Measurements from ENCODE around the gene HECA. TPM values are rescaled to one million over a fixed set of nuclear protein-coding genes. Genes with fewer than 3 reads are reported as not detected.

The HECA gene
- total and polyA plus RNA-seq, 2 of the 4 experiments (the other 2 are of a cell fraction), result 3.1 to 4.3 TPM

DNA sequence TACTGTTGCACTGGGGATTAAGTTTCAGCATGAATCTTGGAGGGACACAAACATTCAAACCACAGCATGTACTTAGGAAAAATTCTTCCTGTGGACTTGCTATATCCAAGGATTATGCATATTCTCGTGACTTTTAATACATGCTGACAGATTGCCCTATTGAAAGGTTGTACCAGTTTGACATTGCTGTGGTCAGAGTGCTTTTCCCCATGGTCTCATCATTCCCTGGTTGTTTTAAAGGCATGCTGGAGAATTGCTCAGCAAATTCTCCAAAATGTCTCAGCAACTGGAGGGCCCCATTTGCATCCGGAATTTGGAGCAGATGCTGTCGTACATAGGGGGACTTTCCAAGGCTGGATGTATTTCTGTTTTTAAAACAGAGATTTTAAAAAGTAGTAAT, 7.4 kb downstream of the HECA start:
- Histone ChIP-seq H3K4me2 (ENCODE audit: low read depth, low read length) (no peak overlapping the region), H4K5ac (ENCODE audit: low read depth, low read length) (no peak overlapping the region), H3K23ac (ENCODE audit: low read depth, low read length) (no peak overlapping the region), H2BK15ac (ENCODE audit: low read depth, low read length) (no peak overlapping the region), H3K36me3 (ENCODE audit: control insufficient read depth, insufficient read depth, low read length) (no peaks in the 10 kb centered on the region), H2BK5ac (ENCODE audit: low read depth, low read length, poor library complexity, severe bottlenecking) (no peak overlapping the region), H2AFZ (replicated peaks; ENCODE audit: low read length, poor library complexity) (no peak overlapping the region), H2AK9ac (replicated peaks; ENCODE audit: low read depth, low read length, poor library complexity) (no peak overlapping the region), H3K9ac (ENCODE audit: low read depth, low read length) (no peak overlapping the region), H3K4me1 (ENCODE audit: control insufficient read depth, insufficient read depth, low read length) (no peaks in the 10 kb centered on the region), H3K4me3 (ENCODE audit: insufficient read depth, low read depth, low read length) (no peak overlapping the region), H3K4ac (ENCODE audit: low read depth, low read length) (no peak overlapping the region), H4K20me1 (ENCODE audit: insufficient read depth, low read length) (no peaks in the 10 kb centered on the region; the same call in 1 of the 2 replicates), H3K9me3 (ENCODE audit: control insufficient read depth, insufficient read depth, low read length) (no peaks in the 10 kb centered on the region), H2BK120ac (ENCODE audit: low read depth, low read length) (no peak overlapping the region), H3K9me1 (ENCODE audit: insufficient read depth, low read length) (no peaks in the 10 kb centered on the region), H4K91ac (ENCODE audit: insufficient read depth, low read depth, low read length) (no peak overlapping the region), H4K8ac (ENCODE audit: low read depth in 2 of 2, low read length in 2 of 2) (no peak overlapping the region), H3K56ac (ENCODE audit: extremely low read depth, insufficient read depth, low read length) (no peak overlapping the region), H3K14ac (replicated peaks; ENCODE audit: low read depth, low read length) (no peak overlapping the region), H3K27ac (ENCODE audit: insufficient read depth, low read length) (no peak overlapping the region), H2AK5ac (ENCODE audit: low read depth, low read length) (no peak overlapping the region), H3K18ac (ENCODE audit: low read depth, low read length) (no peak overlapping the region), H3K27me3 (ENCODE audit: control insufficient read depth, insufficient read depth, low read length) (no peaks in the 10 kb centered on the region), H2BK20ac (ENCODE audit: low read depth, low read length) (no peak overlapping the region), H3K79me1 (ENCODE audit: low read depth in 1 of 2, low read length in 2 of 2) (peaks cover 28 to 34% of the 10 kb centered on the region in 2 experiments)
- no TSS peak for BruUV-seq (replicated peaks)
- dilution Hi-C loops (cut with HindIII; ENCODE audit: low sequenced_read_pairs, unreplicated experiment), result no loop called here
- ChIA-PET CTCF (no interaction called here), POLR2A (ENCODE audit: unreplicated experiment) (no interaction called here)
- intact Hi-C loops (cut with micrococcal nuclease), result no loop called here
- in situ Hi-C loops (cut with MboI; ENCODE audit: low sequenced_read_pairs), result no loop called here
- 80% methylated on average over 1 of the region's 3 CpGs; no CpG with 5 or more reads in 1 of the 2 experiments for WGBS, 2 experiments (ENCODE audit: extremely low coverage in 2 of 2, insufficient read length in 1 of 2)
- no peak for ATAC-seq (ENCODE audit: low read depth)
- no peak for TF ChIP-seq NFE2L2 (IDR thresholded peaks at IDR 0.05; ENCODE audit: low read depth, low read length)
- TF ChIP-seq RFX5 (IDR thresholded peaks at IDR 0.05; ENCODE audit: low read depth, low read length), result no peak
- TF ChIP-seq FOS (IDR thresholded peaks at IDR 0.05; ENCODE audit: low read depth, low read length), result no peak
- TF ChIP-seq, protein P1, sequence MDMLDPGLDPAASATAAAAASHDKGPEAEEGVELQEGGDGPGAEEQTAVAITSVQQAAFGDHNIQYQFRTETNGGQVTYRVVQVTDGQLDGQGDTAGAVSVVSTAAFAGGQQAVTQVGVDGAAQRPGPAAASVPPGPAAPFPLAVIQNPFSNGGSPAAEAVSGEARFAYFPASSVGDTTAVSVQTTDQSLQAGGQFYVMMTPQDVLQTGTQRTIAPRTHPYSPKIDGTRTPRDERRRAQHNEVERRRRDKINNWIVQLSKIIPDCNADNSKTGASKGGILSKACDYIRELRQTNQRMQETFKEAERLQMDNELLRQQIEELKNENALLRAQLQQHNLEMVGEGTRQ (IDR thresholded peaks at IDR 0.05; ENCODE audit: low read depth, low read length), result no peak
- no peak for TF ChIP-seq MXI1 (IDR thresholded peaks at IDR 0.05; ENCODE audit: borderline replicate concordance, low read depth, low read length)
- TF ChIP-seq MAFK (IDR thresholded peaks at IDR 0.05; ENCODE audit: low read depth, low read length), result no peak
- no peak for TF ChIP-seq RCOR1 (IDR thresholded peaks at IDR 0.05; ENCODE audit: insufficient replicate concordance, low read length)
- TF ChIP-seq BHLHE40 (IDR thresholded peaks at IDR 0.05; ENCODE audit: low read depth, low read length), result no peak
- TF ChIP-seq MAZ (IDR thresholded peaks at IDR 0.05; ENCODE audit: borderline replicate concordance, low read depth, low read length), result no peak
- DNase-seq, result no peak
